ENCODE results near the gene ARMC8.

DNA sequence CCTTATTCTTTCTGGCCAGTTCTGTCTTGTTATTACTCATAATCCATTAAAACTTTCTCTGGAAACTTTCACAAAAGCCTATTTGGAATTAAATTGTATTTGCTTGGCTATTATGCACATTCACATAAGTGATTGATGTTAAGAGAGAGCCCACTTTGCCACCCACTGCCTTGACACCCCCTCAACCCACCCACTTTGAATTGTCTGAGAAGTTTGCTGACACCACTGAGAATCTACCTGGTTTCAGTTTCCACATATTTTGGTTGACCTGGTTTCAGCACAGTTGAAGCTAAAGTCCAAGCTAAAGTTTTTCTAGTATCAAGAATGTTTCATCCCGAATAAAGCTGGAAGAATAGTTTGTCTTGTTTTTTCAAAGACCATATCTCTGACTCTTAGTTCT is 70.9 kb downstream of the ARMC8 start:
- TF ChIP-seq, protein P1, sequence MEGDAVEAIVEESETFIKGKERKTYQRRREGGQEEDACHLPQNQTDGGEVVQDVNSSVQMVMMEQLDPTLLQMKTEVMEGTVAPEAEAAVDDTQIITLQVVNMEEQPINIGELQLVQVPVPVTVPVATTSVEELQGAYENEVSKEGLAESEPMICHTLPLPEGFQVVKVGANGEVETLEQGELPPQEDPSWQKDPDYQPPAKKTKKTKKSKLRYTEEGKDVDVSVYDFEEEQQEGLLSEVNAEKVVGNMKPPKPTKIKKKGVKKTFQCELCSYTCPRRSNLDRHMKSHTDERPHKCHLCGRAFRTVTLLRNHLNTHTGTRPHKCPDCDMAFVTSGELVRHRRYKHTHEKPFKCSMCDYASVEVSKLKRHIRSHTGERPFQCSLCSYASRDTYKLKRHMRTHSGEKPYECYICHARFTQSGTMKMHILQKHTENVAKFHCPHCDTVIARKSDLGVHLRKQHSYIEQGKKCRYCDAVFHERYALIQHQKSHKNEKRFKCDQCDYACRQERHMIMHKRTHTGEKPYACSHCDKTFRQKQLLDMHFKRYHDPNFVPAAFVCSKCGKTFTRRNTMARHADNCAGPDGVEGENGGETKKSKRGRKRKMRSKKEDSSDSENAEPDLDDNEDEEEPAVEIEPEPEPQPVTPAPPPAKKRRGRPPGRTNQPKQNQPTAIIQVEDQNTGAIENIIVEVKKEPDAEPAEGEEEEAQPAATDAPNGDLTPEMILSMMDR (IDR thresholded peaks at IDR 0.05), result no peak
- no peak for TF ChIP-seq POLR2A (IDR thresholded peaks at IDR 0.05)
